ENCODE results near the gene HNRNPH3. TPM values are rescaled to one million over a fixed set of nuclear protein-coding genes. Genes with fewer than 3 reads are reported as not detected.
"Not testable (repeated sequence)": the region's sequence is repeated elsewhere in the genome, so short reads cannot be mapped to it uniquely, and the experiment has no call there.

The HNRNPH3 gene, protein sequence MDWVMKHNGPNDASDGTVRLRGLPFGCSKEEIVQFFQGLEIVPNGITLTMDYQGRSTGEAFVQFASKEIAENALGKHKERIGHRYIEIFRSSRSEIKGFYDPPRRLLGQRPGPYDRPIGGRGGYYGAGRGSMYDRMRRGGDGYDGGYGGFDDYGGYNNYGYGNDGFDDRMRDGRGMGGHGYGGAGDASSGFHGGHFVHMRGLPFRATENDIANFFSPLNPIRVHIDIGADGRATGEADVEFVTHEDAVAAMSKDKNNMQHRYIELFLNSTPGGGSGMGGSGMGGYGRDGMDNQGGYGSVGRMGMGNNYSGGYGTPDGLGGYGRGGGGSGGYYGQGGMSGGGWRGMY
- 123 TPM for total RNA-seq
- long read RNA-seq, transcript HNRNPH3-201 (10 exons, 2,339 nt) = major isoform, 18 of 55 reads
- long read RNA-seq, transcript HNRNPH3-202 (10 exons, 1,332 nt) = minor isoform, 6 of 55 reads
- long read RNA-seq, partial matches to known transcripts = 2 of 55 reads
- long read RNA-seq, other reads (novel, unspliced or antisense) = 29 of 55 reads

- ATAC-seq (peak; percentile 93), DNase-seq (ENCODE audit: missing footprints) (peak; percentile 98)
- intact Hi-C loops (cut with DNase I) = loop anchor here (2.0 to 10.0 kb wide), 3 partner anchors 259 to 573 kb away; partner anchors contain the start of genes DDX50 and SIRT1
Measured at GRCh38 chr10:68331455-68332258, at the start of gene HNRNPH3. TSS of gene HNRNPH3 (plus strand) at chr10:68332064. CDS start at chr10:68337222, 5,158 bp downstream.

DNA sequence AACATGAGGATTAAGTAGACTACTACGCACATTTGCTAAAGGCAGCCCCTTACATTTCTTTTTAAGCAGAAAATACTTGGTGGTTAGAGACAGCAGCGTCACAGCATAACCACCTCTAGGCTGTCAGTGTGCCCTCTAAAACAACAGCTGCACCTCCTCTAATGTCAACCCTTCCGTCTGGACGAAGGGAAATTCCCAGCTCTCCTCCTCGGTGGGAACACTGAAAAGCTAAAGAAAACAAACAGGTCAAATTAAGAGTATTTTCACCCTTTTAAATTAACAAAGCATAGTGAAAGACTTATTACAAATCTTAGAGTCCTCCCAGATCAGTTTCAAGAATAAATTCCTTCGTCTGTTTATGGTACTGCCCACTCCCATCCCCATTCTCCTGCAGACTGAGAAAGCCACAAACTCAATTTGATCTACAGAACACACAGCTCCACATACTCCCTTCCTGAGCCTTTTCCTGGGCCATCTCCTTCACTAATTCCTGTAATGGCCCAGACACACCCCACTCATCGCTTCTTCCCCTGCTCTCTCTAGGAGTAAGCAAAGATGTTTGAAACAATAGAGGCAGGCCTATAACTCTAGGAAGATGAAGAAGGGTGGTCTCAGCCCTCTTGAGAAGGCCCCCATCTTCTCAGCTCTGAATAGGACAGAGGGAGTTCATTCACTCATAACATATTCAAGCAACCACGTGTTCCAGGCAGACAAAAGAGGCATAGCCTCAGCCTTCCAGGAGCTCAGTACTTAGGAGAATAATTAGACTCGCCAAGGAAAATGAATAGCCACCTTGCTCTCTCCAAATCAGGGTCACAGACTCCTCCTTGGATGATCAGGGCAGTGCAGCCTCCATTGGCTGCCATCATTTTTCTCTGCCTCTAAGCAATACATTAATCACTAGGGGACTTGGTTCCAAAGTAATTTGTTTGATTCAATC, 47.5 kb upstream of the HNRNPH3 start:
- DNase-seq (ENCODE audit: missing footprints) (no peak), ATAC-seq (no peak)
- intact Hi-C loops (cut with DNase I) = no loop called here

GRCh38 chr10:68288717-68289116, 43.1 kb upstream of the HNRNPH3 start:
- no peak for DNase-seq (ENCODE audit: missing footprints)
- intact Hi-C loops (cut with DNase I) = no loop called here
- ATAC-seq = no peak

DNA sequence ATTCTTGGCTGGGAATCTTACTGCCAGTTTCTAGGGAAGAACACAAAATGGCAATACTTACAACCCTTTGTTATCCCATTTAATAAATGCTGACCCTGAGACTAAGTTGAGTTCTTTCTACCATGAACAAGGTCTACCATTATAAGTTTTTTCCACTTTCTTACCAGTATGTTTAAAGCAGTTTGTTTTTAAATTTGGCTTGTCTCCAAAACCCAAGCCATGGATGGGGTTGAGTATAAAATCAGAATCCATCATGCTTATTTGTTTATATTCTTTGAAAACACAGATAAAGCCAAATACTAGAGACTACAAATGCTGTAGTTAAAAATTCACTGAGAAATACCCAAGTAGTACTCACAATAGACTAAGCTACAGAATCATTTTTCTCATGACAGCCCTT, 41.1 kb upstream of the HNRNPH3 start:
- DNase-seq (ENCODE audit: missing footprints) (no peak), ATAC-seq (no peak)
- intact Hi-C loops (cut with DNase I) = no loop called here

DNA sequence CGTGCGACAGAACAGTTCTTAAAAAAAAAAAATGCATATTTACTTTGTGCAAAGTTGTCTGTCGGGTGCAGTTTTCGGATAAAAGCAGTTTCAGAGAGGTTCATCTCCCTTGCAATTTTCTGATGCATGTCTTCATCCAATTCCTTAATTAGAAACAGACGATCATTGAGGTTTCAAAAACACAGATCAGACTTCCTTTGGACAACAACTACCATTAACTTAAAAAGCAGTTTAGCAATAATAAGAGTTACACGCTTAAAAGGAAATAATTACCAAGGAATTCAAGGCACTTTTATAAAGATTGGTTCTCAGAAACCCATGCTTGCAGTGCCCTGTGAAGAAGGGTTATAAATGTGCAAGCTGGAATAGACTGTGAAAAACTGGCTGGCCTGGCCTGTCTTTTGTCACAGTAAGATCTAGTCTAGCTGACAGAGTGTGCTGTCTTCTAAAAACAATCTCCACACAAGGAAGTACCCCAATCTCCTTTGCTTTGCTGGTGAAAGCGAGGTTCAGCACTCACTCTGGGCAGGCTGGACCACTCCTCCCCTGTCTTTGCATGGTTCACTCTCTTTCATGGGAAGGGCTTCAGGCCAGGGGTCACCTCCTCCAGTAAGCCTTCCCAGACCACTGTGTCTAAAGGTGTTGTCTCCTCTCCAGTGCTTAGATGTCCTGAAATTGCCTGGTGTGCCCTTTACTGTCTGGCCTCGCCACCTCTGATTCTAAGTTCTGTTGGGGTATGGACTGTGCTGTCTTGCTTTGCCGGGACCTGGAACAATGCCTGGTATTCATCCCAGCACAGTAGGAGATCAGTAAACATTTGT, 34.8 kb upstream of the HNRNPH3 start:
- ATAC-seq = no peak
- intact Hi-C loops (cut with DNase I) = no loop called here
- DNase-seq (ENCODE audit: missing footprints) = no peak

DNA sequence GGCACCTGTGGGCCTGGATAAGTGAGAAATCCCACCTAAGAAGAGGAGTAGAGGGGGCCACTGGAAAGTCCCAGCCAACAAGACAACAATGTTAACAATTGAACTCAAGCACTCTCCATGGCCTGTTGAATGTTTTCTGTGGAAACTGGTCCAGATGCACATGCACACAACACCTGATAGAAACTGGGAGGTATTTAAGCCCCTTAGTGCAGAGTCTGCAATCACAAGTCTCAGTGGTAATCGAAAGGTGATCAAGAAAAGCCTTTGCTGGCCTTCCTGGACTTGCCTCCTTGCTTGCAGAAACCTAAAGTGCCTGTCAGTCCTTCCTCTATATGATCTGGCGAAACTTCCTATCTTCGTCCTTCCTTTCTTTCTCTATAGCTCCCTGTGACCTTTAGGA, 30.6 kb upstream of the HNRNPH3 start:
- intact Hi-C loops (cut with DNase I) = loop anchor here (5.0 to 10.0 kb wide), 2 partner anchors 86 to 444 kb away; no protein-coding TSS in a partner anchor
- ATAC-seq = no peak
- no peak for DNase-seq (ENCODE audit: missing footprints)

GRCh38 chr10:68301790-68302502, 29.9 kb upstream of the HNRNPH3 start:
- DNase-seq (ENCODE audit: missing footprints) (no peak), ATAC-seq (peak; percentile 59)
- intact Hi-C loops (cut with DNase I) = loop anchor here (2.0 to 10.0 kb wide), 3 partner anchors 87 to 445 kb away; no protein-coding TSS in a partner anchor

DNA sequence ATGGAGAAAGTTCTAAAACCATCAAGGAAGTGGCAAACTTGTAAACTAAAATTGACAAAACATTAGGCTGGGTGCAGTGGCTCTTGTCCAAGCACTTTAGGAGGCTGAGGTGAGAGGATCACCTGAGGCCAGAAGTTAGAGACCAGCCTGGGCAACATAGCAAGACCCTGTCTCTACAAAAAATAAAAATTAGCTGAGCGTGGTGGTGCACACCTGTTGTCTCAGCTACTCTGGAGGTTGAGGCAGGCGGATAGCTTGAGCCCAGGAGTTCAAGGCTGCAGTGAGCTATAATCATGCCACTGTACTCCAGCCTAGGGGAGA, 29.4 kb upstream of the HNRNPH3 start:
- ATAC-seq = no peak
- no peak for DNase-seq (ENCODE audit: missing footprints)
- intact Hi-C loops (cut with DNase I) = loop anchor here (2.0 to 10.0 kb wide), 3 partner anchors 88 to 445 kb away; no protein-coding TSS in a partner anchor

GRCh38 chr10:68302871-68303270, 29.0 kb upstream of the HNRNPH3 start:
- no peak for DNase-seq (ENCODE audit: missing footprints)
- no peak for ATAC-seq
- intact Hi-C loops (cut with DNase I) = loop anchor here (2.0 to 10.0 kb wide), 3 partner anchors 88 to 446 kb away; no protein-coding TSS in a partner anchor

- DNase-seq (ENCODE audit: missing footprints) (no peak), ATAC-seq (no peak)
- intact Hi-C loops (cut with DNase I) = loop anchor here (2.0 to 10.0 kb wide), 3 partner anchors 89 to 447 kb away; no protein-coding TSS in a partner anchor
Measured at GRCh38 chr10:68303849-68304412, 27.9 kb upstream of the HNRNPH3 start.

GRCh38 chr10:68305854-68306253, 26.0 kb upstream of the HNRNPH3 start:
- ATAC-seq = no peak
- intact Hi-C loops (cut with DNase I) = loop anchor here (10.0 kb wide), 1 partner anchor 91 kb away; no protein-coding TSS in a partner anchor

DNA sequence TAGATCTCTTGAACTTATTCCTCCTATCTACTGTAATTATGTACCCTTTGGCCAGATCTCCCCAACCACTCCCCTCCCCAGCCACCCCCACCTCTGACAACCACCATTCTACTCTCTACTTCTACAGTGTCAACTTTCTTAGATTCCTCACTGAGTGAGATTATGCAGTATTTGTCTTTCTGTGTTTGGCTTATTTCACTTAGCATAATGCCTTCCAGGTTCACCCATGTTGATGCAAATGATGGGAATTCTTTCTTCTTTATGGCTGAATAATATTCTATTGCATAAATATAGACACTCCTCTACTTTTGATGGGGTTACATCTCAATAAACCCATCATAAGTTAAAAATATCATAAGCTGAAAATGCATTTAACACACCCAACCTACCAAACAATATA, 21.3 kb upstream of the HNRNPH3 start:
- ATAC-seq = no peak
- no peak for DNase-seq (ENCODE audit: missing footprints)
- intact Hi-C loops (cut with DNase I) = no loop called here

More at GRCh38 chr10:68305854-68306253, 26.0 kb upstream of the HNRNPH3 start:
- no peak for DNase-seq (ENCODE audit: missing footprints)

DNA sequence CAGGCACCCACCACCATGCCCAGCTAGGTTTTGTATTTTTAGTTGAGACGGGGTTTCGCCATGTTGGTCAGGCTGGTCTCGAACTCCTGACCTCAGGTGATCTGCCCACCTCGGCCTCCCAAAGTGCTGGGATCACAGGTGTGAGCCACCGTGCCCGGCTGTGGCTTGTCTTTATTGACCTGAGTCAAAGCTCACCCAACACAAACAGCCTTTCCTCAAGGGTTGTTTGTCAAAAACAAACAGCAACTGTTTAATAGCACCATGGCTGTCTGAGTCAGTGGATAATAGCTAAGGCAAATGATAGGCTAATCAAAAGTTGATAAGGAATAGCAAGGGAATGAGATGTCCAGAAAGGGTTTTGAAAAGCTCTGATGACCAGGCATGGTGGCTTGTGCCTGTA, 16.9 kb upstream of the HNRNPH3 start:
- ATAC-seq; DNase-seq (ENCODE audit: missing footprints); intact Hi-C loops (cut with DNase I): not testable (repeated sequence)

- intact Hi-C loops (cut with DNase I) = no loop called here
- ATAC-seq (no peak), DNase-seq (ENCODE audit: missing footprints) (no peak)
Measured at GRCh38 chr10:68315582-68315981, 16.3 kb upstream of the HNRNPH3 start.

- ATAC-seq (no peak), DNase-seq (ENCODE audit: missing footprints) (no peak)
- intact Hi-C loops (cut with DNase I) = no loop called here
Measured at GRCh38 chr10:68318331-68319059, 13.4 kb upstream of the HNRNPH3 start.

DNA sequence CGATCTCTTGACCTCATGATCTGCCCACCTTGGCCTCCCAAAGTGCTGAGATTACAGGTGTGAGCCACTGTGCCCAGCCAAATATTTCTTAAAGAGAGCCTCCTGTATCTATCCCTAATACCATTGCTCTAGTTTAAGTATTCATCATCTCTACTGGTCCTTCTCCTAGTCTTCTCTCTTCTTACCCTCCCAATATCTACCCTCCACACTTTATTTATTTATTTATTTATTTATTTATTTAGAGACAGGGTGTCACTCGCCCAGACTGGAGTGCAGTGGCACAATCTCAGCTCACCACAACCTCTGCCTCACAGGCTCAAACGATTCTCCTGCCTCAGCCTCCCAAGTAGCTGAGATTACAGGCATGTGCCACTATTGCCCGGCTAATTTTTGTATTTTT, 7.5 kb upstream of the HNRNPH3 start:
- DNase-seq (ENCODE audit: missing footprints); ATAC-seq; intact Hi-C loops (cut with DNase I): not testable (repeated sequence)

Measured in Right ventricle myocardium inferior (tissue), 1 donor.